HFF-Myc (cell line): Measurements from ENCODE around the gene TRH.

ENCODE experiments used
- DNase-seq: peaks from one replicate; pipeline ENCODE4 v3.0.0-alpha.2; 2011; ENCODE audit warnings: low read depth; ENCODE audit errors: extremely low read depth
- H3K4me3 ChIP-seq: replicated peaks from 2 replicates; pipeline ENCODE4 v1.5.1; 2011; ENCODE audit warnings: low read depth, mild to moderate bottlenecking, control low read depth, low read length
- CTCF ChIP-seq: IDR thresholded peaks from 2 replicates; pipeline ENCODE4 v1.5.1; 2012; ENCODE audit warnings: mild to moderate bottlenecking, low read depth, low read length, control low read depth; ENCODE audit errors: missing control alignments

The TRH gene

GRCh38 chr3:129972301-129972700 lies 2.2 kb upstream of the TRH start:
- TF ChIP-seq CTCF = no peak
- DNase-seq = no peak

GRCh38 chr3:129973853-129974563 lies 512 bp upstream of the TRH start:
- TF ChIP-seq CTCF = no peak
- no peak for DNase-seq
- H3K4me3 ChIP-seq = no peak overlapping the region

More at GRCh38 chr3:129972301-129972700, 2.2 kb upstream of the TRH start:
- no peak overlapping the region for H3K4me3 ChIP-seq

- no peak overlapping the region for H3K4me3 ChIP-seq
- no peak for DNase-seq
- no peak for TF ChIP-seq CTCF
These were observed 549 bp downstream of the TRH start for GRCh38 chr3:129974833-129975704.

- TF ChIP-seq CTCF = no peak
- DNase-seq = no peak
- no peak overlapping the region for H3K4me3 ChIP-seq
These were observed 1.2 kb downstream of the TRH start for GRCh38 chr3:129975705-129976048.

GRCh38 chr3:129976286-129976685 lies 1.8 kb downstream of the TRH start:
- DNase-seq = no peak
- no peak overlapping the region for H3K4me3 ChIP-seq
- TF ChIP-seq CTCF = no peak

GRCh38 chr3:129978123-129978522 lies 3.6 kb downstream of the TRH start:
- H3K4me3 ChIP-seq = no peak overlapping the region
- no peak for TF ChIP-seq CTCF
- DNase-seq = no peak

GRCh38 chr3:129979905-129980304 lies 5.4 kb downstream of the TRH start:
- no peak for TF ChIP-seq CTCF
- DNase-seq = no peak
- H3K4me3 ChIP-seq = no peak overlapping the region
